Astrocyte of the cerebellum (primary cell): ENCODE results near the gene ARHGEF12.

Source experiments
- DNase-seq: peaks from one replicate; pipeline ENCODE4 v3.0.0-alpha.2; 2011; ENCODE audit warnings: low read depth
- H3K4me3 ChIP-seq: 2 replicates; pipeline ENCODE4 v1.5.1; 2011; ENCODE audit warnings: mild to moderate bottlenecking, low read depth, low read length, moderate library complexity
- in situ Hi-C: cut with HindIII; loops from 2 replicates; pipeline ENCODE4 v1.10.0; 2017; ENCODE audit warnings: low sequenced_read_pairs
- TF ChIP-seq, protein P1 (sequence below): IDR thresholded peaks from 2 replicates; pipeline ENCODE4 v1.5.1; 2012; ENCODE audit warnings: low read length, low read depth, moderate library complexity, mild to moderate bottlenecking; ENCODE audit errors: missing control alignments

Gene ARHGEF12

DNA sequence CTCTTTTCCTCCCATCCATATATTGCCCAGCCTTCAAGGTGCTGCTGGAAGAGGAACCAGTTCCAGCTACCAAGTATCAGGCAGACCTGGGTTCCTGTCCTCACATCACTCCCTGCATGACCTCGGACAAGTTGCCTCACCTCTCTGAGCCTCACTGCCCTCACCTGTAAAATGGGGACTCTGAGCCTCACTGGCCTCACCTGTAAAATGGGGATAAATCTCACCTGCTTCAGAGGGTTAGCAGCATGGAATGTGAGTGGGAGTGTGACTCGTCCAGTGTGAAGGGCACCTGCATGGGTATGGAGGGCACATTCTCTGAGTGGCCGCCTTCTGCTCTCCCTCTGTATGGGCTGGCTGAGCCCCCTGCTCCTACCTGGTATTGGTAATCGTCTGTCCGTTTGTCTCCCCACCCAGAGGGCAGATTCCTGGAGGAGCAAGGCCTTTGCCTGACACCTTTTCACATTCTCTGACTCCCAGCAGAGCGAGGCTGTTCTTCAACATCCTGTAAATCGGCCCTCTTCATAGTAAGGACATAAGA lies 179.0 kb downstream of the ARHGEF12 start:
- H3K4me3 ChIP-seq: no peak overlapping the region
- TF ChIP-seq, protein P1, sequence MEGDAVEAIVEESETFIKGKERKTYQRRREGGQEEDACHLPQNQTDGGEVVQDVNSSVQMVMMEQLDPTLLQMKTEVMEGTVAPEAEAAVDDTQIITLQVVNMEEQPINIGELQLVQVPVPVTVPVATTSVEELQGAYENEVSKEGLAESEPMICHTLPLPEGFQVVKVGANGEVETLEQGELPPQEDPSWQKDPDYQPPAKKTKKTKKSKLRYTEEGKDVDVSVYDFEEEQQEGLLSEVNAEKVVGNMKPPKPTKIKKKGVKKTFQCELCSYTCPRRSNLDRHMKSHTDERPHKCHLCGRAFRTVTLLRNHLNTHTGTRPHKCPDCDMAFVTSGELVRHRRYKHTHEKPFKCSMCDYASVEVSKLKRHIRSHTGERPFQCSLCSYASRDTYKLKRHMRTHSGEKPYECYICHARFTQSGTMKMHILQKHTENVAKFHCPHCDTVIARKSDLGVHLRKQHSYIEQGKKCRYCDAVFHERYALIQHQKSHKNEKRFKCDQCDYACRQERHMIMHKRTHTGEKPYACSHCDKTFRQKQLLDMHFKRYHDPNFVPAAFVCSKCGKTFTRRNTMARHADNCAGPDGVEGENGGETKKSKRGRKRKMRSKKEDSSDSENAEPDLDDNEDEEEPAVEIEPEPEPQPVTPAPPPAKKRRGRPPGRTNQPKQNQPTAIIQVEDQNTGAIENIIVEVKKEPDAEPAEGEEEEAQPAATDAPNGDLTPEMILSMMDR: no peak
- DNase-seq: no peak
- in situ Hi-C loops: loop anchor here (25.0 kb wide), 1 partner anchor 172 kb away; no protein-coding TSS in a partner anchor

DNA sequence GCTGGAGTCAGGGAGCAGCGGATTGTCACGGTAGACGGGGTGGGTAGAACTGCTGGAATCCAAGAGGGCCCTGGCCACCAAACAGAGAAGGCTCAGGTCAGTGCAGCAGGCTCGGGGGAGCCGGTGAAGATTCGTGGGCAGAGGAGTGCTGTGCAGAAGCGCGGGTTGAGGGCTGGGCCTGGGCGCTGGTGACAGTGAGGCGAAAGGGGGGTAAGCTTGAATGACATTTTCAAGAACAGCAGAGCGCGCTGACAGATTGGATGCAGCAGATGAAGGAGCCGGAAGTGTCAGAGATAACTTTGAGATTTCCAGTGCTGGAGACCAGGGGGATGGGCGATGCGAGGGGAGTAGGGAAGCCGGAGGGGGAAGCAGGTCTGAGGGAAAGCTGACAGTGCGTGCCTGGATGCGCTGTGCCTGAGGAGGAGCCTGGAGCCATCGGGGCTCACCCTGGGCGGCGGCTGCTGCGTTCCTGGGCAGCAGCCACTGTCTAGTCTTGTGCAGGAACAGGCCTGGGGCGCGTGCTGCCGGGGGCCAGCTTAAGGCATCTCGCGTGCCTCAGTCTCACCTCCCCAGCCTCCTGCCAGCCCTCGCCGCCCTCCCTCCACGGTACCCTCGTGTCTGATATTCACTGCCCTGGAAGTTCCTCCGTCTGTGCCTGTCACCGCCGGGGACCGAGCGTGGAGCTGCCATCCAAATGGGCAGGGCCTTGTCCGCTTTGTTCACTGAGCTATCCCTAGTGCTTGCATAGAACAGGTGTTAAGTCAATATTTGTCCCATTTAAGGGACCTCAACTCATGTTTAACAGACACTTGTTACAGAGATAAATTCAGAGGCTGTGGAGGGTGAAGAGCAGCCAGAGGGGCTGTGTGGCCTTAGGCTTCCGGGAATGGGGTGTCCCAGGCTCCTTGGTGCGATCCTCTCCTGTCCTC lies 180.5 kb downstream of the ARHGEF12 start:
- TF ChIP-seq, protein P1: no peak
- in situ Hi-C loops: loop anchor here (25.0 kb wide), 1 partner anchor 171 kb away; no protein-coding TSS in a partner anchor
- no peak overlapping the region for H3K4me3 ChIP-seq
- no peak for DNase-seq

DNA sequence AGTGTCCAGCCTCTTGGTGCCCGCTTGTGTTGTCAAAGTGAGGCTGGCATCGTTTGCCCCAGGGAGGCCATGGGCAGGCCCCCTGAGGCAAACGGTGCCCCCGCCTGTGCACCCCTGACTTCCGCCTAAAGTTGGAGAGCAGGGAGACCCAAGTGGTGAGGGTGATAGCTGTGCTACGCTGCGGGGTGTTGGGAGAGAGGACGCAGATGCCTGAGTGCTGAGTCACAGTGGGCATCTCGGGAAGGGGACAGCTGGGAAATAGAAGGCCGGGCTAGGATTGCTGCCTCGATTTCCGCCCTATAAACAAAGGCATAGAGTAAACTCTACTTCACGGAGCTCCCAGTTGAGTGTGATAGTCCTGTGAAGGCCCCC lies 181.2 kb downstream of the ARHGEF12 start:
- DNase-seq: no peak
- no peak overlapping the region for H3K4me3 ChIP-seq
- in situ Hi-C loops: loop anchor here (25.0 kb wide), 1 partner anchor 170 kb away; no protein-coding TSS in a partner anchor
- TF ChIP-seq, protein P1: no peak

DNA sequence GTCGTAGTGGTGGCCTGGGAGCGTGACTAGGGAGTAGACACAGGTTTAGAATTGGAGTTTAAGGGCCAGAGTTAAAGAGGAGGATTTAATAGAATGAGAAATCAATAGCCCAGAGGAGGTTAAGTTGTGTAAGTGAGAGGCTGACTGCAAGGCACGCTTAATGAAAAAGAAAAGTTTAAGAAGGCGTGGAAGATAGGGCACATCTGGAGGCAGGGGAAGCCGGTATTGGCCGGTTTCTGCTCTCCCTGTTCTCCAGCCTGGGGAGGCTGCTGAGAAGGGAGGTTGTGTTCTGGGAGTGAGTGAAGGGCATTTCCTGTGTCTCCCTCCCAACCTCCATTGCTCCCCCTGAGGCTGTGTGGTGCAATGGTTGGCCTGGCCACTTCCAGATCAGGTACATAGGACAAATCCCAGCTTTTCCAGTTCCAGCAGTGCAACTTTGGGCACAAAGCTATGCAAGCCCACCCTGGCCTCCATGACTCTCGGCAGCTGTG lies 181.6 kb downstream of the ARHGEF12 start:
- in situ Hi-C loops: loop anchor here (25.0 kb wide), 1 partner anchor 169 kb away; no protein-coding TSS in a partner anchor
- no peak overlapping the region for H3K4me3 ChIP-seq
- TF ChIP-seq, protein P1: no peak
- no peak for DNase-seq

DNA sequence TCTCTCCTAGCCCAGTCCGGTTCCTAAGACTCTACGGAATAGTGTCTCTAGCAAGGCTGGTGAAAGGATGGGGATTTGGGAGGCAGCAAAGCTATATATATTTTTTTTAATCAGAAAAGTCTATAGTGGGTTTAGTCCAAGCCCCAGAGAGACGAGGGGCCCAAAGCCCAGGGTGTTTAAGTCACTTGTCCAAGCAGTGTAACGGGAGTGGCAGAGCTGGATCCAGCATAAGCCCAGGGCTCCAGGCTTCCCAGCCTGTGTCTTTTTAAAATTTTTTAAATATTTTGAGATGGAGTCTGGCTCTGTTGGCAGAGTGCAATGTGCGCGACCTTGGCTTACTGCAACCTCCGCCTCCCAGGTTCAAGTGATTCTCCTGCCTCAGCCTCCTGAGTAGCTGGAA lies 182.1 kb downstream of the ARHGEF12 start:
- no peak overlapping the region for H3K4me3 ChIP-seq
- TF ChIP-seq, protein P1: no peak
- in situ Hi-C loops: loop anchor here (25.0 kb wide), 1 partner anchor 169 kb away; no protein-coding TSS in a partner anchor
- no peak for DNase-seq

DNA sequence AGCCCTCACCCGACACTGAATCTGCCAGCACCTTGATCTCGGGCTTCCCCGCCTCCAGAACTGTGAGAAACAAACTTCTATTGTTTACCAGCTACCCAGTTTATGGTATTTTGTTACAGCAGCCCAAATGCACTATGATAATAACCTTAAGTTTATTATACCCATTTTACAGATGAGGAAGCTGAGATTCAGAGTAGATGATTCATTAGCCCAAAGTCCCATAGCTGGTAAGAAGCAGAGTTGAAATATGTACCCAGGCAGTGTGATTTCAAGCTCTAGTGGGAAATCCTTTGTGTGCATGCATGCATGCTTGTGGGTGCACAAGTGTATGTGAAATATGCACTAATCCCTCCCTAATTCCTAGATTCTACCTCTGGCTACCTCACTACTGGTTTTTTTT lies 183.3 kb downstream of the ARHGEF12 start:
- in situ Hi-C loops: loop anchor here (25.0 kb wide), 1 partner anchor 168 kb away; no protein-coding TSS in a partner anchor
- no peak for DNase-seq
- H3K4me3 ChIP-seq: no peak overlapping the region
- TF ChIP-seq, protein P1: no peak
